GM19452 (cell line): ENCODE data around the gene MRPL54.
"Not testable (repeated sequence)": the region's sequence is repeated elsewhere in the genome, so short reads cannot be mapped to it uniquely, and the experiment has no call there.

Source experiments
- ATAC-seq: cut with Tn5 transposase; IDR thresholded peaks from one replicate; pipeline ENCODE4 v1.9.1; 2021; ENCODE audit not compliant: unreplicated experiment

MRPL54 gene

GRCh38 chr19:3740431-3740830 is 22.1 kb upstream of the MRPL54 start:
- ATAC-seq, result no peak

- ATAC-seq, result no peak
Measured at GRCh38 chr19:3743486-3743885, 19.0 kb upstream of the MRPL54 start.

- no peak for ATAC-seq
Measured at GRCh38 chr19:3745363-3746045, 17.0 kb upstream of the MRPL54 start.

- ATAC-seq, result no peak
Measured at GRCh38 chr19:3746371-3747056, 16.0 kb upstream of the MRPL54 start.

GRCh38 chr19:3748965-3749364 is 13.5 kb upstream of the MRPL54 start:
- ATAC-seq, result no peak

- no peak for ATAC-seq
Measured at GRCh38 chr19:3750211-3750610, 12.3 kb upstream of the MRPL54 start.

GRCh38 chr19:3751236-3751635 is 11.2 kb upstream of the MRPL54 start:
- no peak for ATAC-seq

GRCh38 chr19:3752492-3752891 is 10.0 kb upstream of the MRPL54 start:
- ATAC-seq, result no peak

GRCh38 chr19:3753631-3754410 is 8.7 kb upstream of the MRPL54 start:
- ATAC-seq, result no peak

GRCh38 chr19:3757705-3758104 is 4.8 kb upstream of the MRPL54 start:
- not testable (repeated sequence) for ATAC-seq

GRCh38 chr19:3758297-3758696 is 4.2 kb upstream of the MRPL54 start:
- not testable (repeated sequence) for ATAC-seq

- ATAC-seq, result no peak
Measured at GRCh38 chr19:3759482-3760254, 2.8 kb upstream of the MRPL54 start.

- ATAC-seq, result no peak
Measured at GRCh38 chr19:3760871-3761361, 1.6 kb upstream of the MRPL54 start.

- peak; percentile 42 for ATAC-seq
Measured at GRCh38 chr19:3761382-3762129, 926 bp upstream of the MRPL54 start, which contains the start of gene APBA3. APBA3 (minus strand) TSS chr19:3761692; CDS start chr19:3760264, 1,428 bp downstream.

- ATAC-seq, result no peak
Measured at GRCh38 chr19:3762130-3762473, 380 bp upstream of the MRPL54 start.

GRCh38 chr19:3765121-3765520 is 2.6 kb downstream of the MRPL54 start:
- no peak for ATAC-seq

GRCh38 chr19:3765757-3766156 is 3.3 kb downstream of the MRPL54 start:
- ATAC-seq, result not testable (repeated sequence)

- ATAC-seq, result no peak
Measured at GRCh38 chr19:3766520-3766919, 4.0 kb downstream of the MRPL54 start.

- ATAC-seq, result no peak
Measured at GRCh38 chr19:3767050-3767449, 4.6 kb downstream of the MRPL54 start.

- ATAC-seq, result no peak
Measured at GRCh38 chr19:3768015-3768747, 5.7 kb downstream of the MRPL54 start.
